Measurements from ENCODE around the gene KRTAP5-9. TPM values are rescaled to one million over a fixed set of nuclear protein-coding genes. Genes with fewer than 3 reads are reported as not detected.
"Not testable (repeated sequence)": the region's sequence is repeated elsewhere in the genome, so short reads cannot be mapped to it uniquely, and the experiment has no call there.

KRTAP5-9 gene
- total RNA-seq, 2 experiments from 2014 or later = 0.19 to 0.35 TPM

DNA sequence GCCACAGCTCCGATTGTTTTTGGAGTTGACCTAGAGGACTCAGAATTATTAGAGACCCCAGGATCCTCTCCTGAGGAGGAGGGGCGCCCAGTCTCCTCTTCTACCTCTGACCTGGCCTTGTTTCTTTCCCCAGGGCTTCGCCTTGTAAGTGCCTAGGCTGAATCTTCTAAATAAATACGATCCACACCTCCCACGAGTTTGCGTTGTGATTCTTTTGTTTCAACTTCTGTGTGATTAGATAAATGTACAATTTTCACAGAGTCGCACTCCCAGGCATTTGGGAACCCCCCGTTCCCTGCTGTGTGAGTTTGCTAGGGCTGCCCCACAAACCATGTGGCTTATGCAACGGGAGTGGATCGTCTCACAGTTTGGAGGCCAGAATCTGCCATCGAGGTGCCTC, 9.2 kb upstream of the KRTAP5-9 start:
- no peak for DNase-seq
- Mint-ChIP-seq H3K4me3 (no peak overlapping the region), H3K27me3 (no peaks in the 10 kb centered on the region), H3K36me3 (ENCODE audit: low read depth) (no peaks in the 10 kb centered on the region), H3K9me3 (peaks cover 10% of the 10 kb centered on the region), H3K4me1 (no peaks in the 10 kb centered on the region), H3K27ac (no peak overlapping the region)
- POLR2A ChIA-PET = no interaction called here
- CTCF ChIA-PET = no interaction called here

GRCh38 chr11:71539971-71540370, 8.2 kb upstream of the KRTAP5-9 start:
- POLR2A ChIA-PET; H3K9me3 Mint-ChIP-seq; H3K36me3 Mint-ChIP-seq (ENCODE audit: low read depth); H3K27me3 Mint-ChIP-seq; DNase-seq; H3K4me3 Mint-ChIP-seq; H3K27ac Mint-ChIP-seq; H3K4me1 Mint-ChIP-seq: not testable (repeated sequence)
- CTCF ChIA-PET = interaction anchor here (1.0 kb wide), 1 partner anchor 9 kb away, joined by 3 read pairs; no protein-coding TSS in a partner anchor

DNA sequence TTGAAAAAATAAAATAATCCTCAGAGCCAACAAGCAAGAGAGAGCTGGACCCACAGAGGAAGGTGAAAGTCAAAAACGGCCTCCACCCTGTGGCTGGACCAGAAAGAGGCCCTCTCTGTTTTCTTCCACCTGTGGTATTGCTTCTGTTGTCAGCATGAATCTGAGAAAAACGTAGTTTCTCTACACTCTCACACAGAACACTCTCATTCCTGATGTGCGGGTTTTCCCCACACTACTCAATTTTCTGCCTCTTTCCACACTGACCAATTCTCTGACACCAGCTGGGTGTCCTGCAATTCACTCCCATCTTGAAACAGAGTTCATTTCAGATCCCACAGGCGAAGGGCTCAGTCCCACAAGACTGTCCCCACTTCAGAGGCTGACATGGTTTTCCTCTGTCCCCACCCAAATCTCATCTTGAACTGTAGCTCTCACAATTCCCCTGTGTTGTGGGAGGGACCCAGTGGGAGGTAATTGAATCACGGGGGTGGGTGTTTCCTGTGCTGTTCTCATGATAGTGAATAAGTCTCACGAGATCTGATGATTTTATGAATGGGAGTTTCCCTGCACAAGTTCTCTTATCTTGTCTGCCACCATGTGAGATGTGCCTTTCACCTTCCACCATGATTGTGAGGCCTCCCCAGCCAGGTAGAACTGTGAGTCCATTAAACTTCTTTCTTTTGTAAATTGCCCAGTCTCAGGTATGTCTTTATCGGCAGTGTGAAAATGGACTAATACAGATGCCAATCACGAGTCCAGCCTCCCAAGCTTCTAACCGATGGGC, 7.5 kb upstream of the KRTAP5-9 start:
- CTCF ChIA-PET = interaction anchor here (1.0 kb wide), 1 partner anchor 9 kb away, joined by 3 read pairs; no protein-coding TSS in a partner anchor
- H3K36me3 Mint-ChIP-seq (ENCODE audit: low read depth); H3K27ac Mint-ChIP-seq; H3K9me3 Mint-ChIP-seq; POLR2A ChIA-PET; H3K4me3 Mint-ChIP-seq; DNase-seq; H3K27me3 Mint-ChIP-seq; H3K4me1 Mint-ChIP-seq: not testable (repeated sequence)

DNA sequence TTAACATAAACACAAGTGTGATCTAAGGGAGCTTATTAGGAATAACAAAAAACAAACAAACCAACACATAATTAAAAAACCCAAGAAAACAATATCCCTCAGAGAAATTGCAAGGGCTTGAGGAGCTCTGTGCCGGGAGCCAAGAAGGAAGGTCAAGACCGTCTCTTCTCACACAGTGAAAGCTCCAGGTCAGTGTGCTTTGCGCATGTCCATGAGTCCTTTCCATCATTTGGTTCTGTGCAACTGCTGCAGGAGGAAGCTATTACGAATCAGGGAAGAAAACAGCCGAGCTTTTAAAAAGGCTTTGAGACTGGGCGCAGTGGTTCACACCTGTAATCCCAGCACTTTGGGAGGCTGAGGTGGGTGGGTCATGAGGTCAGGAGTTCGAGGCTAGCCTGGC, 5.8 kb upstream of the KRTAP5-9 start:
- no peaks in the 10 kb centered on the region for H3K27me3 Mint-ChIP-seq
- H3K36me3 Mint-ChIP-seq (ENCODE audit: low read depth) = no peaks in the 10 kb centered on the region
- ChIA-PET POLR2A (no interaction called here), CTCF (interaction anchor here (0.5 to 1.2 kb wide), 2 partner anchors 113 to 226 kb away, joined by 3 read pairs; no protein-coding TSS in a partner anchor)
- peaks cover 10% of the 10 kb centered on the region for H3K9me3 Mint-ChIP-seq
- H3K4me1 Mint-ChIP-seq = no peaks in the 10 kb centered on the region
- no peak overlapping the region for H3K27ac Mint-ChIP-seq
- no peak overlapping the region for H3K4me3 Mint-ChIP-seq
- no peak for DNase-seq

DNA sequence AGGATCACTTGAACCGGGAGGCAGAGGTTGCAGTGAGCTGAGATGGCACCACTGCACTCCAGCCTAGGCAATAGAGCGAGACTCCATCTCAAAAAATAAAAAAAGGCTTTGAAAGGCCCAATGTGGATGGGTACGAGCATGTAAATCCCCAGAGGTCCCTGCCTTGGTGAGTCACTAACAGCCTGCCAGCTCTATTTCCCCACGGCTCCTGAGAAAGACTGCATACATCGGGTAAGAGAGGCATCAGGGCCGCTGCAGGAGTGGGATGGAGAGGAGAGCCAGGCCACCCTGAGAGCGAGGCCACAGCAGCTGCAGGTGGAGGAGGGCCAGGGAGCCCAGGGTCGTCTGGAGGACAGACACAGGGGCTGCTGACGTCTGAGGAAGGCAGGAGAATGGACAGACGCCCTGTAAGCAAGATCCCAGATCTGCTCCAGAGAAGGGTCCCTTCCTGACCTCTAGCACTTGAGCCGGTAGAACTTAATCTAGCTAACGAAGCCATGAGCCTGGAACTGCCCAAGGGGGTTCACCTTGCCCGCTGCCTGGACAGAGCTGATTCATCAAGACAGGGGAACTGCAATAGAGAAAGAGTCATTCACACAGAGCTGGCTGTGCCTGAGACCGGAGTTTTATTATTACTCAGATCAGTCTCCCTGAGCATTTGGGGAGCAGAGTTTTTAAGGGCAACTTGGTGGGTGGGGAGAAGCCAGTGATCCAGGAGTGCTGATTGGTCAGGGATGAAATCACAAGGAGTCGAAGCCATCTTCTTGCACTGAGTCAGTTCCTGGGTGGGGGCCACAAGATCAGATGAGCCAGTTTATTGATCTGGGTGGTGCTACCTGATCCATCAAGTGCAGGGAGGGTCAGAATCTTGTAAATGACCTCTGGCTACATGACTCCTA, 5.1 kb upstream of the KRTAP5-9 start:
- CTCF ChIA-PET = interaction anchor here (0.5 to 1.2 kb wide), 2 partner anchors 113 to 227 kb away, joined by 3 read pairs; no protein-coding TSS in a partner anchor
- POLR2A ChIA-PET = no interaction called here
- H3K9me3 Mint-ChIP-seq = peaks cover 10% of the 10 kb centered on the region
- no peaks in the 10 kb centered on the region for H3K27me3 Mint-ChIP-seq
- no peaks in the 10 kb centered on the region for H3K36me3 Mint-ChIP-seq (ENCODE audit: low read depth)
- no peaks in the 10 kb centered on the region for H3K4me1 Mint-ChIP-seq
- H3K27ac Mint-ChIP-seq = no peak overlapping the region
- H3K4me3 Mint-ChIP-seq = no peak overlapping the region
- DNase-seq = no peak

GRCh38 chr11:71543866-71544265, 4.4 kb upstream of the KRTAP5-9 start:
- H3K27ac Mint-ChIP-seq = no peak overlapping the region
- DNase-seq = no peak
- CTCF ChIA-PET = no interaction called here
- no peaks in the 10 kb centered on the region for H3K4me1 Mint-ChIP-seq
- POLR2A ChIA-PET = no interaction called here
- peaks cover 10% of the 10 kb centered on the region for H3K9me3 Mint-ChIP-seq
- H3K36me3 Mint-ChIP-seq (ENCODE audit: low read depth) = no peaks in the 10 kb centered on the region
- H3K4me3 Mint-ChIP-seq = no peak overlapping the region
- H3K27me3 Mint-ChIP-seq = peaks cover under 1% of the 10 kb centered on the region

GRCh38 chr11:71544525-71545214, 3.5 kb upstream of the KRTAP5-9 start:
- peaks cover 7% of the 10 kb centered on the region for H3K27me3 Mint-ChIP-seq
- H3K36me3 Mint-ChIP-seq (ENCODE audit: low read depth) = no peaks in the 10 kb centered on the region
- no peak for DNase-seq
- peaks cover 10% of the 10 kb centered on the region for H3K9me3 Mint-ChIP-seq
- no peaks in the 10 kb centered on the region for H3K4me1 Mint-ChIP-seq
- no peak overlapping the region for H3K4me3 Mint-ChIP-seq
- ChIA-PET POLR2A (no interaction called here), CTCF (no interaction called here)
- no peak overlapping the region for H3K27ac Mint-ChIP-seq

DNA sequence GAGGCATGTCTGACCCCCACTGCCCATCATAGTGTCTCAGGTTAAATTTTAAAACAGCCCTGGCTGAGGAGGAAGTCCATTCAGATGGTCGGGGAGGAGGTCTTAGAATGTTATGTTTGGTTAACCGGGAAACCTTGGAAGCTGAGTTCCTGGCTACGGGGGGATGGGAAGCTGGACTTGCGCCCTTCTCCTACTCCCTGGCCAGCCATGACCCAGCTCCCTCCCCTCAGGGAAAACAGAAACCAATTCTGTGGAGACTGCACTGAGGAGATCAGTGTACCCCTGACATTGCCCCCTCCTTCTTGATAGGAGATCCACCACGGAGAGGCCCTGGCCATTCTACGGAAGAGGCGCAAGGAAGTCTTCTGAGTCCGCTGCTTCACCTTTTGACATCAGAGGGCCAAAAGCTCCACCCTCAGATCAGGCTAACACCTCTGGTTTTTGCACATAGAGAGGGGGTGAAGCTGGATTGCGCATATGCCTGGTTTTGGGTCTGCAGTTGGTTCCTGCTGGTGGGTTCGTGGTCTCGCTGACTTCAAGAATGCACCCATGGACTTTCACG, 2.7 kb upstream of the KRTAP5-9 start:
- POLR2A ChIA-PET = no interaction called here
- CTCF ChIA-PET = interaction anchor here (0.7 kb wide), 1 partner anchor 164 kb away, joined by 3 read pairs; no protein-coding TSS in a partner anchor
- H3K27me3 Mint-ChIP-seq = peaks cover 7% of the 10 kb centered on the region

DNA sequence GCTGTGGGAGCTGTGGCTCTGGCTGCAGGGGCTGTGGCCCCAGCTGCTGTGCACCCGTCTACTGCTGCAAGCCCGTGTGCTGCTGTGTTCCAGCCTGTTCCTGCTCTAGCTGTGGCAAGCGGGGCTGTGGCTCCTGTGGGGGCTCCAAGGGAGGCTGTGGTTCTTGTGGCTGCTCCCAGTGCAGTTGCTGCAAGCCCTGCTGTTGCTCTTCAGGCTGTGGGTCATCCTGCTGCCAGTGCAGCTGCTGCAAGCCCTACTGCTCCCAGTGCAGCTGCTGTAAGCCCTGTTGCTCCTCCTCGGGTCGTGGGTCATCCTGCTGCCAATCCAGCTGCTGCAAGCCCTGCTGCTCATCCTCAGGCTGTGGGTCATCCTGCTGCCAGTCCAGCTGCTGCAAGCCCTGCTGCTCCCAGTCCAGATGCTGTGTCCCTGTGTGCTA, 514 bp downstream of the KRTAP5-9 start:
- H3K4me3 Mint-ChIP-seq = no peak overlapping the region
- POLR2A ChIA-PET = no interaction called here
- no peak for DNase-seq
- CTCF ChIA-PET = interaction anchor here (1.0 kb wide), 1 partner anchor 8 kb away, joined by 3 read pairs; no protein-coding TSS in a partner anchor
- H3K9me3 Mint-ChIP-seq = no peaks in the 10 kb centered on the region
- H3K4me1 Mint-ChIP-seq = no peaks in the 10 kb centered on the region
- peaks cover 11% of the 10 kb centered on the region for H3K27me3 Mint-ChIP-seq
- H3K27ac Mint-ChIP-seq = no peak overlapping the region
- H3K36me3 Mint-ChIP-seq (ENCODE audit: low read depth) = no peaks in the 10 kb centered on the region

More for the DNA sequence above, 2.7 kb upstream of the KRTAP5-9 start:
- Mint-ChIP-seq H3K36me3 (ENCODE audit: low read depth) (no peaks in the 10 kb centered on the region), H3K4me1 (no peaks in the 10 kb centered on the region), H3K4me3 (no peak overlapping the region), H3K9me3 (peaks cover 10% of the 10 kb centered on the region), H3K27ac (no peak overlapping the region)
- DNase-seq = no peak

GRCh38 chr11:71551711-71552110, 3.5 kb downstream of the KRTAP5-9 start:
- Mint-ChIP-seq H3K9me3 (no peaks in the 10 kb centered on the region), H3K4me1 (no peaks in the 10 kb centered on the region), H3K27me3 (peaks cover 15% of the 10 kb centered on the region), H3K36me3 (ENCODE audit: low read depth) (no peaks in the 10 kb centered on the region), H3K4me3 (no peak overlapping the region), H3K27ac (no peak overlapping the region)
- CTCF ChIA-PET = no interaction called here
- POLR2A ChIA-PET = no interaction called here
- no peak for DNase-seq

- POLR2A ChIA-PET = no interaction called here
- peaks cover 18% of the 10 kb centered on the region for H3K27me3 Mint-ChIP-seq
- no peak for DNase-seq
- H3K4me1 Mint-ChIP-seq = no peaks in the 10 kb centered on the region
- H3K36me3 Mint-ChIP-seq (ENCODE audit: low read depth) = no peaks in the 10 kb centered on the region
- H3K9me3 Mint-ChIP-seq = no peaks in the 10 kb centered on the region
- no peak overlapping the region for H3K4me3 Mint-ChIP-seq
- no peak overlapping the region for H3K27ac Mint-ChIP-seq
- CTCF ChIA-PET = no interaction called here
Observed at GRCh38 chr11:71554996-71555395, 6.8 kb downstream of the KRTAP5-9 start.

DNA sequence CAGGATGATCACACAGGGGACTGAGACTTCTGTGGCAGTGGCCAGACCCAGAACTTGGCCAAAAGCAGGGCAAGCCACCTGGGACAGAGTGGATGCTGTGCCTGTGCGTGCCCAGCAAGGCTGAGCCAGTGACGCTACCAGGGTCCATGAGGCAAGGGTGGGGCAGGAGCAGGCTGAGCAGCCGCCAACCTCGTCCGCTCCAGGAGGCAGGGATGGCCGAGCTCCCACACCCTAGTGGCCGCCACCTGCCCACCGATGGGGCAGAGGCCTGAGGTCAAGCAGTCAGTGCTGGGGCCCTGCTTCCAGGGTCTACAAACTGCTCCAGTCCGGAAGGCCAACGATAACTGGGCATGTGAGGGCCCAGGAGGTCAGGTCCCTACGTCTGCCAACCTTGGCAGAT, 7.3 kb downstream of the KRTAP5-9 start:
- H3K4me3 Mint-ChIP-seq = no peak overlapping the region
- H3K27ac Mint-ChIP-seq = no peak overlapping the region
- CTCF ChIA-PET = no interaction called here
- H3K4me1 Mint-ChIP-seq = no peaks in the 10 kb centered on the region
- POLR2A ChIA-PET = no interaction called here
- H3K36me3 Mint-ChIP-seq (ENCODE audit: low read depth) = no peaks in the 10 kb centered on the region
- peaks cover 18% of the 10 kb centered on the region for H3K27me3 Mint-ChIP-seq
- DNase-seq = no peak
- H3K9me3 Mint-ChIP-seq = no peaks in the 10 kb centered on the region

All from activated CD4-positive, alpha-beta T cell treated with anti-CD3 and anti-CD28 coated beads, Interleukin-2, amount 10 ng/mL, durations not matched to agents 7 days and 5 days (primary cell).